Hematopoietic multipotent progenitor cell treated with erythropoietin and hydrocortisone succinate and interleukin-3 and kit ligand, for 8 days (in vitro differentiated cells): ENCODE results near the gene MT1M.
"Not testable (repeated sequence)": the region's sequence is repeated elsewhere in the genome, so short reads cannot be mapped to it uniquely, and the experiment has no call there.

Source experiments
- DNase-seq: peaks from one replicate; pipeline ENCODE4 v3.0.0-alpha.2; 2015

MT1M gene

DNA sequence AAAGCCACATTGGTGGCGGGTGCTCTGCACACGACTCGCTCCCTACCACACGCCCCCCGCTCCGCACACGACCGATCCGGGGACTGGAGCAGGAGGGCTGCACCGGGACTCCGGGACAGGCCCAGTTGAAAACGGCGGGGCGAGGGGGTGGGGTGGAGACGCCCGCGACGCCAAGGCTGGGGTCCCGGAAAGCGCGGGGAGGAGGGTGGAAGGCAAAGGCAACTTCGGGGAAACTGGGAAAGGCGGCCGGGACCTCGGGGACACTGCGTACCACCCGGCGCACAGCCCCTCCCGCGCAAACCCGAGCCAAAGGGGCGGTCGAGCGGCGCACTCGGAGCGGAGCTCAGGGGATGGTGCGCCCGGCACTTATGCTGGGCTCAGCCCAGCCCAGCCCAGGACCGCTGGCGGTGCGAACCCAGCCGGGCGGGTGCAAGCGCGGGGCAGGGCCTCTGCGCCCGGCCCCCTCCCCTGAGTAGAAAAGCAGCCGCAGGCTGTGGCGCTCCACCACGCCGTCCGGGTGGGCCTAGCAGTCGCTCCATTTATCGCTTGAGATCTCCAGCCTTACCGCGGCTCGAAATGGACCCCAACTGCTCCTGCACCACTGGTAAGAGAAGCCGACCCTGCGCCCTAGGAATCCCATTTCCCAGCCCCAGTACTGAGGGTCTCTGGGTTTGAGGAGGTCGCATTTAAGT is at the start of gene MT1M:
Gene MT1M, plus strand, starts transcription at position 504 of the 692 bp plus-strand sequence. Its CDS starts 73 bp downstream, at position 577.
- DNase-seq, result no peak

DNA sequence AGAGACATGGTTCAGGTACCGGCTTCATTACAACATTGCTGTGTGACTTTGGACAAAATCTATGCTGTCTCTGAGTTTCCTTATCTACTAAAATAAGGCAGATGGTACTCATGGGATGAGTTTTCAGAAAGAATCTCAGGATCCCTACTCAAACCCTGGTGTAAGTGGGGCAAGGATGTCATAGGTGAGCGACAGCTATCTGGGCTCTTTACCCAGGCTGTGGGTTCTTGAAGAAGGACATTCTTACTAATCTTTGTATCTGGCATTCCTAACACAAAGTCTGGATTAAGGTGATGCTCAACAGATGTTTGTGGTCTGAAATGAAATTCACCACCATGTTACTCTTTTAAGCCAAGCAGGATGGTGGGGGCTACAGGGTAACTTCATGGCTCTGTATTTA is 49.5 kb upstream of the MT1M start:
- DNase-seq, result not testable (repeated sequence)

DNA sequence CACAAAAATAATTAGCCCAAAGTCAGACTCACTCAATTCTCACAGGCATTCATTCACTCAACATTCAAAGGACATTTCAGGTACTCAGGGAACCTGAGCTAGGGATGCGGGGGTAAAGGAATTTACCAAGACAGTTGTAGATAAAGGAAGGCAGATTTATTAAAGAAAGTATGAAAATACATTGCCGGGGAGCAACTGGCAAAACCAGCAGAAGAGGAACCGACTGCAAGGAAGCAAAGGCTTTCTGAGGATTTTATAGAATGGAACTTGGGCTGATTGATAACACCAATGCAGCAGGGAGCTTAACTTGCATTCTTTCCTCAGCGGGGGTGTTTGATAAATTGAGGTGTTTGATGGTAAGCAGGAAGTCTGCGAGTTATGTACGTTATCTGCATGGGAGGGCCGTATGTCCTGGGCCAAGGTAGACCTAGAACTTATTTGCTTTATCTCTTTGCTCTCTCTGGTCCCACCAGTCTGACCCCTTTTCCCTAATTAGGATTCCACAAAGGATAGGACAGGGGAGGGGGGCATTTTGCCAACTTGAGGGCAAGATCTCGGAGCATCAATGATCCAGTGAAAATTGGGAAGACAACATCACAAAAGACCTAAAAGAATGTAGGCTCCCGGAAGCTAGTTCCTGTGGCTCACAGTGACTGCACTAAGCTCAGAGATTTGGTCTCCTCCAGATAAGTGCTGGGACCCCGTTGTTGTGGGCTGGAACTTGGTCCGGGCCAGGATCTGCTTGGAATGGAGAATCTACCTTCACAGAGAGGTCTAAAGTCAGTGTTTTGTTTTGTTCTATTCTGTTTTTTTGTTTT is 48.9 kb upstream of the MT1M start:
- no peak for DNase-seq

DNA sequence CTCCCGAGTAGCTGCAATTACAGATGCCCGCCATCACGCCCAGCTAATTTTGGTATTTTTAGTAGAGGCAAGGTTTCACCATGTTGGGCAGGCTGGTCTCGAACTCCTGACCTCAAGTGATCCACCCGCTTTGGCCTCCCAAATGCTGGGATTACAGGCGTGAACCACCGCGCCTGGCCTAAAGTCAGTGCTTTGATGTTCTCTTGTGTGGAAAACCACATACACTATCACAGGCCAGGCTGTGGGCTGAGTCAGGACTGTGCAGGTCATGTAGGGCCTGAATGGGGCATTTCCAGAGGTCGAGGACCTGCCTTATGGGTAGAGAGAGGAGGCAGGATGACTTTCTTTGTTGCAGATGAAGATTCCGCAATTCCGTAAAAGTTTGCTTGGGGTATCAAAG is 48.2 kb upstream of the MT1M start:
- DNase-seq, result no peak

DNA sequence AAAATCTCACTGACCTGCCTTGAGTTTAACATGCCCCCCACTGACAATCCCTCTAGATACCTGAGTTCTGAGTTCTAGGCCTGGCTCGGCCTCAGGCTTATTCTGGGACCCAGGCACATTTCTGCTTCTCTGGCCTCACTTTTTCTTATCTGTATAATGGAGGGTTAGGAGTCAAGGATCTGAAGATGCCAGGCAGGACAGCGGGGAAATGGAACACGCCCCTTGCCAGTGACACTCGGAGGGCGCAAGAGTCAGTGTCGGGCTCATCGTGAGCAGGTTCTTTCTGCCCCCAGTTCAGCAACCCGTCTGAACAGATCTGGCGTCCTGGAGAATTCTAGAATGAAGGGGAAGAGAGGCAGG is 43.7 kb upstream of the MT1M start:
- DNase-seq, result no peak

DNA sequence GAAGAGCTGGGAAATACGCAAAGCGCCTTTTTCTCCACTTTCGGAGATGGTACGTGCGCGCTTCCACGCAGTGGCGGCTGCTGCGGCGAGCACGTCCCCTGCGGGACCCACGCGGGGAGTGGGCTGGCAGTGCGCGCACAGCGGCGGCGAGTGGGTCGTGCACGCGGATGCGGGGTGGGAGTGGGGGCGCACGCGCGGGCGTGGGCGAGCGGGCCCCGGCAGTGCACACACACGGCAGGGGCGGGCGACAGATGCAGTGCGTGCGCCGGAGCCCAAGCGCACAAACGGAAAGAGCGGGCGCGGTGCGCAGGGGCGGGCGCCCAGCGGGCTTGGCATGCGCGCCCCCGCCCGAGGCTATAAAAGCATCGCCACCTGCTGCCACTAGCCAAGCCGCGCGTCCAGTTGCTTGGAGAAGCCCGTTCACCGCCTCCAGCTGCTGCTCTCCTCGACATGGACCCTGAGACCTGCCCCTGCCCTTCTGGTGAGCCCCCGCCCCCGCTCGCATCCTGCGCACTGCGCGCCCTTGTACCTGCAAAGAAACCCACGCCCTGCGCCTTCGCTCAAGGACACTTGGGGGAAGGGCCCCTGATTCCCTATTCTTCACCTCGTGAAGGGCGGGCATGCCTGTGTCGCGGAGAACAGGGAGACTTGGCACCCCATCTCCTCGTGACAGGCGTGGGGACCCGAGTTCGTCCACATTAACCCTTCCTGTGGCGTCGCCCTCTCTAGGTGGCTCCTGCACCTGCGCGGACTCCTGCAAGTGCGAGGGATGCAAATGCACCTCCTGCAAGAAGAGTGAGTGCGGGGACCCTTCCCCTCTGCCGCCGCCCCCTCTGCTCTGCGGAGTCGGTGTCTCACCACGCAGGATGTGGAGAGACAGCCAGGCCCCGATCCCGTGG is 43.1 kb upstream of the MT1M start, which contains the start of gene MT3:
Gene MT3, plus strand, starts transcription at position 388 of the 899 bp plus-strand sequence. Its CDS starts 63 bp downstream, at position 451.
- DNase-seq, result no peak

DNA sequence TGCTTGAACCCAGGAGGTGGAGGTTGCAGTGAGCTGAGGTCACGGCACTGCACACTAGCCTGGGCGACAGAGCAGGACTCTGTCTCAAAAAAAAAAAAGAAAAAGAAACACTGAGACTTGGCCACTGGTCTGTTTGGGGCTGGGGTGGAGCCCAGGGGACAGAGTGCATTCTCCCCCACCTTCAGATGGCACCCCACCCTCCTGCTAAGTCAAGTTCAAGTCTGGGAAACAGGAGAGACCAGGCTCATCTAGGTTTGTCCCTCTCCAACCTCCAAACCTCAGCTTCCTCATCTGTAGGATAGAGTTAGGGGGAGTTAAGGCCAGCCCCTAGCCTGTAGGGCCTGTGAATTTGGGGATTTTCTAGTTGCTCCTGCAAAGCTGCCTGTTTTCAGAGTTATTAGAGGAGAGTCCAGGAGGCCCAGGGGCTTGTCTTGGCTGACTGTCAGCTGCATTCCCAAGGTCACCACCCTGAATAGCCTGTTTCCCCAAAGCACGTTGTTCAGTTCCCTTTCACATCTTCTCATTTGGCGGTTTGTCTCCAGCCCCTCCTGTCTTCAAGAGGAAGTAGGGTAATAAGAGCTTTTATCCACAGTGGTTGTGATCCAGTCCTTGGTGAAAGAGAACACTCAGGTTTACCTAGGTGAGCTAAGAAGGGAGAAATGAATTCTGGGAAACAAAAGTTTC is 40.9 kb upstream of the MT1M start:
- no peak for DNase-seq

DNA sequence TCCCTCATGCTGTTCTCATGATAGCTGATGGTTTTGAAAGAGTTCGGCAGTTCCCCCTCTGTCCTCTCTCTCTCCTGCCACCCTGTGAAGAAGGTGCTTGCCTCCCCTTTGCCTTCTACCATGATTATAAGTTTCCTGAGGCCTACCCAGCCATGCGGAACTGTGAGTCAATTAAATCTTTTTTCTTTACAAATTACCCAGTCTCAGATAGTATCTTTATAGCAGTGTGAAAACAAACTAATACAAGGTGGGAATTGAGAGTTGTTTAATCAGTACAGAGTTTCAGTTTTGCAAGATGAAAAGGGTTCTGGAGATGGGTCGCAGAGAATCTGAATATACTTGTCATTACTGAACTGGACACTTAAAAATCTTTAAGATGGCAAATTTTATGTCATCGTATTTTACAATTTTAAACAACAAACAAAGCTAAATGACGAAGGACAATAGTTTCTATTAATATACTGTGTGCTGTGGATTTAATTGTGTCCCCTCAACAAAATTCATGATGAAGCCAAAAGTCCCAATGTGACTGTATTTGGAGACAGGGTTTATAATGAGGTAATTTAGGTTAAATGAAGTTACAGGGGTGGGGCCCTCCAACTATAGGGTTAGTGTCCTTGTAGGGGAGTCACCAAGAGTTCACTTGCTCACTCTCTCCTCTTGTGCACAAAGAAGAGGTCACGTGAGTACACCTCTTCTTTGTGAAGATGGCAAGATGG is 38.7 kb upstream of the MT1M start:
- DNase-seq, result no peak

DNA sequence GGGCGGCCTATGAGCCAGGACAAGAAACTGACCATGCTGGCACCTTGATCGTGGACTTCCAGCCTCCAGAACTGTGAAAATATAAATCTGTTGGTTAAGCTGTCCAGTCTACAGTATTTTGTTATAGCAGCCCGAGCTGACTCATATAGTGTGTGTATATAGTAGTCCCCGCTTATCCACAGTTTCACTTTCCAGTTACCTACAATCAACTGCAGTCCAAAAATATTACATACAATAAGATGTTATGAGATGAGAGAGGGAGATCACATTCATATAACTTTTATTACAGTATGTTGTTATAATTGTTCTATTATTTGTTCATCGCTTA is 38.2 kb upstream of the MT1M start:
- DNase-seq, result no peak

DNA sequence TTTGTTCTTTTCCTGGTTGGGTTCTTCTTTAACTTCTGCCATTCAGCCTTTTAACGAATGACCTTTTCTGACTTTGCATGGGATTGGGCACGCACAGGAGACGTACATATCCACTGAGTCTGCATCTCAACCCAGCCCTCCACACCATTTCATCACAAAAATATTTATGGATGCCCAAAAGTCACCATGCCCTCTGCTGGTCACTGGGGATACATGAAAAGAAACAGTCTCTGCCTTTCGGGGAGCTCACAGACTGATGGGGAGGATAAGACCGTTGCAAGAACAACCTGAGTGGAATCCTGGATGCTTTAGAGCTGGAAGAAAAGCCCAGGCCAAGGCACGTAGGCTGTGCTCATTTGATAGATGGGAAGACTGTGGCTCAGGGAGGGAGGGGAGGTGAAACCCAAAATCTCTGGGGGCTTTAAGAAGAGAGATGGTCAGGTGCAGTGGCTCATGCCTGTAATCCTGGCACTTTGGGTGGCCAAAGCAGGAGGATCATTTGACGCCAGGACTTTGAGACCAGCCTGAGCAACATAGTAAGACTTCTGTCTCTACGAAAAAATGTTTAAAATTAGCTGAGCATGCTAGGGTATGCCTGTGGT is 32.0 kb upstream of the MT1M start:
- DNase-seq, result peak; percentile 70

DNA sequence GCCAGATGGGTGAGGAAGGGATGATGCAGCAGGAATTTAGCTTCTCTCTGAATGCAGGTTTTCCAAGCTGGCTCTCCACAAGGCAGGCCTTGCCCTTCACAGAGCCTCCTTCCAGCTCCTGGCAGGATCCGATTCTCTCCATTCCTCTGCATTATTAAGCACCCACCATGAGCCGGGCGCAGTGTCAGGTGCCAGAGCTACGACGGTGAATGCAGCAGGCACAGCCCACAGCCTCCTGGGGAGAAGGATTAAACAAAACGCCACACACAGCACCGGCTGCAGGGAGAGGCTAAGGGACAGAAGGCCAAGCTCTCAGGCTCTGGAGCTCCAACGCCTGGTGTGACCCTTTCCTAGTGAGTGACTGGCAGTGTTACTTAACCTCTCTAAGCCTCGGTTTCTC is 31.1 kb upstream of the MT1M start:
- no peak for DNase-seq

DNA sequence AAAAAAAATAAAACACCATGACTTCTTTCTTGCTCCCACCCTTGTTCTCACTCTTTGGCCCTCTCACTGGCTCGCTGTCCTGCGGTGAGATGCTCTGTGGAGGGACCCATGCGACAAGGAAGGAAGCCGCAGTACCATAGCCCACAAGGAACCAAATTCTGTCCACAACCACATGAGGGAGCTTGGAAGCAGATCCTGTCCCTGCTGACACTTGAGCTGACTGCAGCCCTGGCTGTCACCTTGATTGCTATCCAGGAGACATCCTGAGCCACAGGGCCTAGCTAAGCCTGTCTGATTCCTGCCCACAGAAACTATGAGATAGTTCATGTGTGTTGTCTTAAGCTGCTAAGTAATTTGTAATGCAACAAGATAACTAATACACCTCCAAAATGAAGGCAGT is 28.9 kb upstream of the MT1M start:
- DNase-seq, result peak; percentile 54

DNA sequence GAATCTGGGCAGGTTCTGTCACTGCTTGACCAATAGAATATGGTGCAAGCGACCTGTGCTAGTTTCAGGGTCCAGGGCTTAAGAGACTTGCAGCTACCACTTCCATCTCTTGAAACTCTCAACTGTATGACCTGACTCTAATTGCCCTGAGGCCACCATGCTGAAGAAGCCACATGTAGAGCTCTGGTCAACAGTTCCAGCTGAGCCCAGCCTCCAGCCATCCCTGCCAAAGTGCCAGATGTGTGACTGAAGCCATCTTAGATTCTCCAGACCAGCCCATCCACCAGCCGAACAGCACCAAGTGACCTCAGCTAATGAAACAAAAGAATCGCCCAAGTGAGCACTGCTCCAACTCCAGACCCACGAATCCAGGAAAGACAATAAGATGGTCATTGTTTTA is 27.5 kb upstream of the MT1M start:
- DNase-seq, result no peak

DNA sequence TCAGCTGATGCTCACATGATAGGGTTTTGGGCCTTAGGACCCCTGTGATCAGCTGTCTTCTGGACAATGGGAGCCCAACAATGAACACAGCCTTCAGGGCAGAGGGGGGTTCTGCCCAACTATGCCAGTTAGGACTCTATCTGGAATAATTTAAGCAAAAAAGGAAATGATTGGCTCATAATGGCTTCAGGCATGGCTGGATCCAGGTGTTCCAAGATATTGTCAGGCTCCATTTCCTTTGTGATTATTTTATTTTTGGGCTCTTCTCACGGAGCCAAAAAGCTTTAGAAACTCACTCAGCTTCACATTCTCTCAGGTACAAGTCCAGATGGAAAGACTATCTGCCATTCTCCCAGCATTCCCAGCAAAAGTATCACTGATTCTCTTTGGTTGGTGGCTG is 27.0 kb upstream of the MT1M start:
- DNase-seq, result no peak

DNA sequence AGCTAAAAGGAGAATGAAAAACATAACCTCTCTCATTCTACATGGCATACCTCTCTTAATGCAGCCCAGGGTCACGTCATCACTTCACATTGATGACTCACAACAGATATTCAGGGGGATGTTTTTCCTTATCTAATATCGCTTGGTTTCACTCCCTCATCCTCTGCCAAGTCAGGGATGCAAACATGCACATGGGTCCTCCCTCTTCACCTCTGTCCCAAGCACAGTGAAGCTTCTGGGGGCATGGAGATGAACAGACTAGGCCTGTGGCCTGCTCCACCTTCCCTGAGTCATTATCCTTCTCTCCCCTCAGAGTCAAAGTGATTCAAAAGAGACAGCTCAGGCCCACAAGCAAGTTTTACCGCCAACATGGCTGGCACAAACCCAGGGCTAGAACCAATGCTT is 26.4 kb upstream of the MT1M start:
- no peak for DNase-seq

DNA sequence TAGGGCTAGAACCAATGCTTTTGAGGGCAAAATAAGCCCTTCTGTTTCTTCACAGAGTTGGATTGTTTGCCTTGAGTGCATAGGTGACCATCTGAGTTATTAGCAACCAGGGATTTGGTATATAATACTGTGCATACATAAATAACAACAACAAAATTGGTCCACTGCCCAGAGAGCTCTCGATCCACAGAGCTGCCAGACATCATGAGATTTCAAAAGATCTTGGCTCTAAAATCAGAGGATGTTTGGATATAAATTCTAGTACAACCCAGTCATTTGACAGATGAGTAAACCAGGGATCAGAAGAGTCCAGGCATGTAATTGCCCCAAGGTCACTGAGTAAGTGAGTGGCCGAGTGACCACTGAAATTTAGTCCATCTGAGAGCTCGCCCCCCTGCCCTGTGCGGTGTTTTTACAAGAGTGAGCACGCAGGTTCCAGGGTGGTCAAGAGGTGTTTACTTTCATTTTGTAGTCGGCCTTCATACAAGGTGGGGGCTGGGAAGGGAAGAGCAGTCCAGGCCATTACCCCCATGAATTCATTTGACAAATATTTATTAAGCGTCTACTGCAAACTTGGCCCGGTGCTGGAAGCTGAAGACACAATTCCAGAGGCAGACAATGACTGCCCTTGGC is 25.9 kb upstream of the MT1M start:
- no peak for DNase-seq

DNA sequence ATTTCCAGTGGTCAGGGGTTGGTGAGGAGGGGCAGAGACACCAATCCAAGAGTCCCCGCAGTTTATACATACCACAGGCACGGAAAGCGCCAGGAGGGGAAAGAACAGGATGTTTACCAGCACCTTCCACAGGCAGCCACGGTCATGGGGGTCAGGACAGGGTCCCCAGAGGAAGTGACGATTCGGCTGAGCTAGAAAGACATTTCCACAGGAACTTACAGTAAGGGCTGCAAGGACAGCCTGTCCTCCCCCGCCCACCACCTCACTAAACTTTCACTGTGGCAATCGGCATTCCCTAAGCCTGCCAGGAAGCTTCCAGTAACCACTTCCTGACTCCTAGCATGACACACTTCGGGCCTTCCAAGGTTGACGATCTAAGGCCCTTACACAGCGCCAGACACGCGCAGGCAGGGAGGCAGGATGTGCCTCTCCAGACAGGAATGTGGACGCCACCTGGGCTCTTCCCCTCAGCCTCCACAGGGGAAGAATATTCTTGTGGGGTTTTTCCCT is 25.3 kb upstream of the MT1M start:
- DNase-seq, result no peak

DNA sequence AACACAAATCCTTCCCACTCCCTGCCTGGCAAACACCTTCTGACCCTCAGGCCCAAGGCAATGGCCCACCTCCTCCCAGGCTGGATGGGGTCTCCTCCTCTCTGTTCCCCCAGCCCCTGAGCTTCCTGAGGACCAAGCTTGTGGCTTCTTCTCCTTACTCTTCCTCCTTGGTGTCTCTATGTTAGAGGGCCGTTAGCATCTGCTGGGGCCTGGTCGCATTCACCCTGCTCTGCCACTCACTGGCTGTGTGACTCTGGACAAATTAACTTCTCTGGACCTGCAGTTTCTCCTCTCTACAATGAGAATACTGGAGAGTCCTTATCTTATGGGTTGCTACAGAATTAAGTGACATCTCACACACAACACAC is 24.8 kb upstream of the MT1M start:
- peak; percentile 4 for DNase-seq

DNA sequence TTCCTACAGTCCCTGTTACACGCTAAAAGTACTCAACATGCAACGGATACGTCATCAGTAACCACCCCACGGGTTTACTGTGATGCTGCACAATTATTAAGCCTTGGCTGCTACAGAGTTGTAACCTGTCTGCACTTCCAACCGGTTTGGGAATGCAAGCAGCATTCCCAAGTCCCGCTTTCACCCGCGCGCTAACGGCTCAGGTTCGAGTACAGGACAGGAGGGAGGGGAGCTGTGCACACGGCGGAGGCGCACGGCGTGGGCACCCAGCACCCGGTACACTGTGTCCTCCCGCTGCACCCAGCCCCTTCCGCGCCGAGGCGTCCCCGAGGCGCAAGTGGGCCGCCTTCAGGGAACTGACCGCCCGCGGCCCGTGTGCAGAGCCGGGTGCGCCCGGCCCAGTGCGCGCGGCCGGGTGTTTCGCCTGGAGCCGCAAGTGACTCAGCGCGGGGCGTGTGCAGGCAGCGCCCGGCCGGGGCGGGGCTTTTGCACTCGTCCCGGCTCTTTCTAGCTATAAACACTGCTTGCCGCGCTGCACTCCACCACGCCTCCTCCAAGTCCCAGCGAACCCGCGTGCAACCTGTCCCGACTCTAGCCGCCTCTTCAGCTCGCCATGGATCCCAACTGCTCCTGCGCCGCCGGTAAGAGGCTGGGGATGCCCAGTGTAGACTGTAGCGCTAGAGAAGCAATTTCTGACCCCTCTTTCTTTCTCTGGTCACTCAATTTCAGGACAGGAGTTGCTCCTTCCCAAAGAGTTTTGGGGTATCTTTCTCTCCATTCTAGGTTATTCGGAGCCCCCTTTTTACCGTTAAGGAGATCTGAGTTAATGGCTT is 24.2 kb upstream of the MT1M start, which contains the start of gene MT2A:
Gene MT2A, plus strand, starts transcription at position 542 of the 833 bp plus-strand sequence. Its CDS starts 72 bp downstream, at position 614.
- DNase-seq, result peak; percentile 92

DNA sequence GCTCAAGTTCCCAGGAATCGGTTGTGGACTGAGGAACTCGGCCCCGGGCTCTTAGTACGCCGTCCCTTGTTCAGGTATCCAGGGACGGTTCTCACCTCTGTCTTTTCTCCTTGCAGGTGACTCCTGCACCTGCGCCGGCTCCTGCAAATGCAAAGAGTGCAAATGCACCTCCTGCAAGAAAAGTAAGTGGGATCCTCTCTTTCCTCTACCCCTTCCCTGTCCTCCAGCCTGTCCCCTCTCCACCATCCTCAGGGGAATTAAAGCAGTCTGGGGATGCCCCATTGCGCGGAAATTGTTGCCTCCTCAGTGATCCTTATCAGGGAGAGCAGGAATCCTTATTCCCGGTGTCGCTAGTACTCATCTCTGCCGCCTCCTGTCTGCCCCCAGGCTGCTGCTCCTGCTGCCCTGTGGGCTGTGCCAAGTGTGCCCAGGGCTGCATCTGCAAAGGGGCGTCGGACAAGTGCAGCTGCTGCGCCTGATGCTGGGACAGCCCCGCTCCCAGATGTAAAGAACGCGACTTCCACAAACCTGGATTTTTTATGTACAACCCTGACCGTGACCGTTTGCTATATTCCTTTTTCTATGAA is 23.5 kb upstream of the MT1M start:
- no peak for DNase-seq
